Hepatic stellate cell (primary cell): Measurements from ENCODE around the gene CFAP61.

ENCODE experiments used
- DNase-seq: peaks from one replicate; pipeline ENCODE4 v3.0.0; 2011; ENCODE audit warnings: low spot score

Gene CFAP61

GRCh38 chr20:20174089-20174835 is 121.9 kb downstream of the CFAP61 start:
- no peak for DNase-seq

DNA sequence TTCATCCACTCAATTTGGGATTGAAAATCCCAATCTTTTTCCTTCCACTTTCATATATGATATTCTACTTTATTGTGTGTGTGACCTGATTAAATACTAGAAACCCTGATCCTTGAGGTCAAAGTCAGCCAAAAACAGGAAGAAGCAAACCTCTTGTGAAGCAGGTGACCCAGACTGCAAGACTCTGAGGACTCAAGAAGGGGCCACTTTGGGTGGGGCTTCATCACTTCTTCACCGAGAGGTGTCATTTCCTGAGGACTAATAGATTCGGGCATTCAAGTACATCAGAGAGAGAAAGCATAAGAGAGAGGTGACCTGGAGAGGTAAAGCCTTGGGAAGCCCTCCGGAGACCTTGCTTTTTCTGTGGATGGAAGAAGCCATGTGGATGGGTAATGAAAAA is 129.0 kb downstream of the CFAP61 start:
- no peak for DNase-seq

GRCh38 chr20:20184149-20184548 is 131.8 kb downstream of the CFAP61 start:
- DNase-seq = no peak

DNA sequence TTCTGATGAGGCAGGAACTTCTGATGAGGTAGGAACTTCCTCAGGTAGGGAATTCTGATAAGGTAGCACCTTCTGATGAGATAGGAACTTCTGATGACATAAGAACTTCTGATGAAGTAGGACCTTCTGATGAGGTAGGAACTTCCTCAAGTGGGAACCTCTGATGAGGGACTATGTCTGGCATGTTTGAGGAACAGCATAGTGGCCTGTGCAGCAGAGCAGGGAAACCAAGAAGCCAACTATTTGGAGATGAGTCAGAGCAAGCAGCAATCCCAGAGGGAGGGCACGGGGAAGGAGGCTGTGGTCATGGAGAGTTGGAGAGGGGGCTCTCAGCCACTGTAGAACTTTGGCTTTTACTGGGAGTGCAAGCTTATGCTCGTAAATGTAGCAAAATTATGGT is 132.4 kb downstream of the CFAP61 start:
- no peak for DNase-seq

DNA sequence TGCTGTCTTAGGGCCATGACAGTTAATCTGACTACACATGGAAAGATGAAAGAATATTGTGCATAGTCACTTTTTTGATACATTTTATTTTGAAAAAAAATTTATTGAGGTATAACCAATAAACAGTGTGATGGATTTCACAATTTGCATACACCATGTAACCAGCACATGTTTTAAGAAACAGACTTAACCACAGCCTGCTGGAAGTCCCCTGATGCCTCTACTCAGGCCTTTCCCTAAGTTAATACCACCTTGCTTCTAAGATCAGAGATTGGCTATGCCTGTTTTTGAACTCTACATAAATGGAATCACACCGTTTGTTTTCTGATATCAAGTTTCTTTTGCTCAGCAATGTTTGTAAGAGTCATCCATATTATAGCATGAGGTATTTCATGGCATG is 136.3 kb downstream of the CFAP61 start:
- no peak for DNase-seq

DNA sequence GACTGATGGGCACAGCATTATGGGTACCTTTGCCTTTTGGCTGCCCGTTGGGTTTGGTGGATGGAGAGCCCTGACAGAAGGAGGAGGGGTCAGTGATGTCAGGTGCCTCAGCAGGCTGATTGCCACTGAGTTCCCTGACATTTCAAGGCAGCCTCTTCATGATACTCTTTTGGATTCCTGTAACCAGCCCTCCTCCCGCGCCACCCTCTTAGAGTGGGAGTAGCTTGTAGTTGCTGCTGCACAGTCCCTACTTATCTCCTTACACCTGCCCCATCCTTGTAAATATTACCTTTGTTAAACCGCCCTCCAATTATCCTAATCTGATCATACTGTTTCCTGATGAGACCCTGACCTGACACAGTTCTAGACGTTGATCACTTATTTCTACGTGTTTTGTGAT is 140.0 kb downstream of the CFAP61 start:
- no peak for DNase-seq

- DNase-seq = no peak
Measured at GRCh38 chr20:20195021-20195705, 142.8 kb downstream of the CFAP61 start.

GRCh38 chr20:20196610-20197009 is 144.3 kb downstream of the CFAP61 start:
- no peak for DNase-seq

GRCh38 chr20:20198011-20198410 is 145.7 kb downstream of the CFAP61 start:
- DNase-seq = no peak

DNA sequence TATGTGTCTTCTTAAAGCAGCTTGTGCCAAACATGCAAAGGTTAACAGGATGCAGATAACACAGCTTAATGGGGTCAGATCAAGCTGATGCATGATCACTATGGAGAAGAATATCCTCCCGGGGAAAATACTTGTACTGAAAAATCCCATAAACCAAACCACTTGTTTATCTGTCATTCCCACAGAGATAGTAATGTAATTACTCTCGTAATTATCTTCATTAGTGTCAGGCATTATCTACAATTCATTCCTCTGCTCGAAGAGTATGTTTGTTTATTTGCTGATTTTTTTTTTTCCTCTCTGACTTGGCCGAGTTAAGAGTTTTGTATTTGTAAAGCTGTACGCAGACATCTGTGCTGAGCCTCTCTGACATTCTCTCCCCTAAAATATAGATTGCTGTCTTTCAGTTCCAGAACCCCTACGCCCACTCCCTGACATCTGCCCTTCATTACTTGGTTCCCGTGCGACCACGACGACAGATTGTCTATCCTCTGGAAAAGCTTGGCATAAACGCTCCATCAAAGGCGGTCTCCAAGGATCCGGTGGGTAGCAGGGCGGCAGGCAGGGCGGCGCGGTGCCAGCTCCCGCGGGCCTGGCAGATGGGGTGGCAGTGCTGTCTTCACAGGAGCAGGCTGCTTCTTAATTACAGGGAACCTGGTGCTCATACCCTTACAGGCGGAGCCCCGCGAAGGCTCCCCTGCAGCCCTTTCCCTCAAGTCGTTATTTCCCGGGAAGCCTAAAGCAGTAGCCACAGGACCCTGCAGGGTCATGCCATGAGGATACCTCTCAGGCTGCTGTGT is 147.2 kb downstream of the CFAP61 start:
- no peak for DNase-seq

GRCh38 chr20:20201124-20201523 is 148.8 kb downstream of the CFAP61 start:
- no peak for DNase-seq

DNA sequence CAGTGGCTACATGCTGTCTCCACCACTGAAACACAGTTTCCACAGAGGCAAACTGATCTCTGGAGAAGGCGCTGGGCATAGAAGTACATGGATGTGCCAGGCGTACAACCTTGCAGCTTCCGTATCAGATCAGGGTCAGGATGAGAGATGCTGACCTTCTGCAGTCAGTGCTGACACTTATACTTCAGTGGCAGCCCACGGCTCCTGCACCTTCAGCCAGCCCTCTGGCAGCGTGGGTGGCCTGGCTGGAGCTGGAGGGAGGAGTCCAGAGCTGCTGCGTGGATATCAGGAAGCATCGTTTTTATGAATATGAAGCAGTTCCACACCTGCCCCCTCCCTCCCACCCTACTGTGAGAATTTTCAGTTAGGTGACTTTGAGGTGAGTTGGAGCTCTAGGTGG is 149.3 kb downstream of the CFAP61 start:
- no peak for DNase-seq

DNA sequence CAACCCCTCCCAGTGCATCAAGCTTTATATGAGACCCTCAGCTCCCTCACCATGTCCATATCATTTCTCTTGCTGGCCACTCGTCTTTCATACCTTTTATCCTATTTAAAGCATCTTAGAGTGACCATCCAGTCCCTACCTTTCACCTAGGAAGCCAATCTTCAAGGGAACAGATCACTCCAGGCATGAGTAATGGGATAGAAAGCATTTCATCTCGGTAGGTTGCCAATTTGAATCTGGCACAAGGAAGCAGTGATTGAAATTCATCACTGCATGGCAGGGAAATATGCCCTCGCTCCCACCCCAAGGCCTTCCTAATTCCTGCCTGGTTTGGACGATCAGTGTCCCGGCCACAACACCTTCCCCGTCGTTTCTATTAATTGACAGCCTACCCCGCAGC is 150.4 kb downstream of the CFAP61 start:
- no peak for DNase-seq

DNA sequence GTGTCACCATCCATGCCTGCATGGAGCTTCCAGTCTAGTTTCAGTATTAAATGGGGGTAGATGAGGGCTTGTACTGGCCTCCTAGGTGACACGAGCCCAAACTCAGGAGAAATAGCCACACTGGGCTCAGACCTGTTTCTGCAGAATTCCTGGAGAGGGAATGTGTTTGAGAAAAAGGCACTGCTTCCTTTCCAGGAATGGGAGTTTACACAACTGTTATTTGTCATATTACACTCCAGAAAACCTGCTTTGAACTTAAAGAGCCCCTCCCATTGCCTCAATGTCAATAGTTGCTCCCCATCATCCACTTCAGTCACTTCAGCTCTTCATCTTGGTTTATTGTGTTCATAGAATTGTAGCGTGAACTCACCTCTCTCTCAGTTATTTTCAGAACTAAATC is 151.5 kb downstream of the CFAP61 start:
- DNase-seq = no peak

GRCh38 chr20:20204256-20204655 is 151.9 kb downstream of the CFAP61 start:
- no peak for DNase-seq

DNA sequence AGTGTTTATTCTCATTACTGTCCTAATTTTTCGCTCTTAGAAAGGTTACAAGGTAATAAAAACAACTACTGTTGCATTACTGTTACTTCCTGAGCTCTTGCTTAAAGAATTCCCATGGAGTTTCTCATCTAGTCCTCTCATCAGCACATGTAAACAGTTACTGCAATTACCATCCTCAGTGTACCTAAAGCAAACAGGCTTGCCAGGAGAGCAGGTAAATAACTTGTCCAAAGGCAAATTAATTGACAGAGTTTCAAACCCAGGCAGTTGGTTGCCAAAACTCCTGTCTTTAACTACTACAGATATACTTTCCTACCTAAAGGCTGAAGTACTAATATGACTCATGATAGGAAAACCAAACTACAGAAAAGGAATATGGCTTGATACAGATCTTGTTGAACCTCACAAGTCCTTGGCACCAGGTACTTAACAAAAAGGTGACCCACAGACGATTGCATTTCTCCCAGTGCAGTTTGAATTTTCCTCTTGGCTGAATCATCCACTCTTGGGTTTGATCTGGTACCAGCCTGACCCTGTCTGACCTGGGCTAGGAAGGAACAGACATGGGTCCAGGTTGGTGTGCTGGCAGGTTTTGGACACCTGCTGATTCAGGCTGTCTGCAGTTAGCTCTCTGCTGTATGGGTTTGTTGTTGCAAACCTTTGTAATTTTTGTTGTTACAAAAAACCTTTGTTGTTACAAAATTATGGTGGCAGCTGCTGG is 153.0 kb downstream of the CFAP61 start:
- no peak for DNase-seq

GRCh38 chr20:20205862-20206236 is 153.5 kb downstream of the CFAP61 start:
- DNase-seq = no peak

- DNase-seq = no peak
Measured at GRCh38 chr20:20206788-20207187, 154.5 kb downstream of the CFAP61 start.

DNA sequence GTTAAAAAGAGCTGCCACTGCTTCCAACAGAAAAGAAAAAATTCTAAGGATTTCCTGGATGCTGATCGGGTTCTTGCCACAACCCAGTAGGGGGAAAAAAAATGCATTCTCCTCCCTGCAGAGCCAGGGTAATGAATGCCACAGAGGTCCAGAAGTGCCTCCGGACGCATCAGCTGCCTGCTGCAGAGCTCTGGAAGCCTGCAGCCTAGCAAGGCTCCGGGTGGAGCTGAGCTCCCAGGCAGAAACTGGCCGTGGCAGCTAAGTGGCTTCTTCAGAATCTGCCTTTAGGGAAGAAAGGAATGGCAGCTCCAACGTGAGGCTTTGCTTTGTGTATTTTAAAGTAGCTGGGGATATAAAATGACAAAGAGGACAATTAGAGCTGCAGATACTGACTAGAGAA is 155.0 kb downstream of the CFAP61 start:
- no peak for DNase-seq

DNA sequence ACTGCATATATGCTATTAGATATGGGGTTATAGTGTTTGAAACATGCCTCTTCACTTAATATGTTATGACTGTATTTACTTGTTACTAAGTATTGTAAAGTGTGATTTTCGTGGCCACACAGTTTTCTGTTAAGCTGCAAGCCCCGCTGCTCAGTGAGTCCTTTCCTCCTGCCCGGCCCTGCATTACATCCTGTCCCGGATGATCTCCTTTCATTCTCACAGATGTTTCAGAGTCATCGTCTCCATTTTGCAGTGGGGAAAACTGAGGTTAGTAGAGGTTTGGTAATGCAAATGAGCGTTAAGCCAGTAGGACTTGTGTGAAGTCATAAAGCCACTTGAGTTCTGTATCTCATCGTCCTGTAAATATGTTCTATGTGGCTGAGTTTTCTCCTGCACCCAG is 155.5 kb downstream of the CFAP61 start:
- no peak for DNase-seq

DNA sequence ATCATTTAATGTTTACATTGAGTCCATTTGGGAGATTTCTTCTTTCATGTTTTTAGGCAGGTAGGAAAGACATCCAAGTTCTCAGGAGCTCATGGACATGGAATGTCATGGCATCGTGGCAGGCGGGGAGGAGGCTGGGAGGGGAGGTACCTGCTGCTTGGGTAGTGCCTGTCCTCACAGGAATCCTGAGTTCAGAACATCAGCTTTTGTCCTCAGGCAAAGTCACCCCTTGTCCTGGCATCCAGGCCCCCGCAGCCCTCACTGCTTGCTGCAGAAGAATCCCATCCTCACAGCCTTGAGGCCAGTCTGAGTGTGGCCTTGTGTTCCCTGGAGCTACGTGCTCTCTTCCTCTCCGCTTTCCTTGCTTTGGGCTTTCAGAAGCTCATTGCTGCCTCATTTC is 157.4 kb downstream of the CFAP61 start:
- no peak for DNase-seq

DNA sequence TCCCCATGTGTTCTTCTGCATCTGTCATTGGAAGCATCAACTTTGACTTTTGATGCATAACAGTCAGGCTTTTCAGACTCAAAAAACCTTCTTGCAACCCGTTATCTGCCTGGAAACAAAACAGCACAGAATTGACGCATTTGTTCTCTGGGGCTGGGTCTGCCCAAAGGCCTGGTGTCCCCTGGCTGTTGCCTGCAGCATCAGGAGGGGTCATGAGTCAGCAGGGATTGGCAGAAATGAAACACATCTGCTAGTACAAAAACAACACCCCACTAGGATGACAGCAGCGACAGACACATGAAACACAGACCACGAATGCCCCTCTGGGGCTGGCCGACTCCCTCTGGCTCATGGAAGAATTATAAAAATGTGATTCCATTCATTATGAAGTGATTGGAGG is 158.0 kb downstream of the CFAP61 start:
- DNase-seq = no peak

GRCh38 chr20:20210943-20211273 is 158.6 kb downstream of the CFAP61 start:
- DNase-seq = no peak
